HCT116 (cell line): ENCODE measurements around the gene FSTL4. TPM values are rescaled to one million over a fixed set of nuclear protein-coding genes. Genes with fewer than 3 reads are reported as not detected.

ENCODE experiments used
- ATAC-seq: fragments of 200-7000 bp; cut with Tn5 transposase; 2 replicates; pipeline ENCODE4 v1.9.1; 2020; ENCODE audit warnings: mild to moderate bottlenecking, moderate library complexity
- BruUV-seq: library from RNA; stranded (reverse); fragments of 400-500 nt; replicated peaks from 2 replicates; lab custom pipeline; 2021; lab: Mats Ljungman, UMichigan
- CTCF ChIA-PET: fragments of 300-600 bp; sonication (Branson Sonifier 250); formaldehyde crosslinking; loops from one replicate; lab custom pipeline; 2021; ENCODE audit warnings: antibody characterized with exemption; lab: Charles Lee
- POLR2A ChIA-PET: fragments of 300-600, 350-600 bp; sonication (Branson Sonifier 250); formaldehyde crosslinking; loops from one replicate; lab custom pipeline; 2021; ENCODE audit warnings: antibody characterized with exemption; lab: Charles Lee
- RAD21 ChIA-PET, 2 experiments: fragments of 300-600 bp; sonication (Branson Sonifier 250); formaldehyde crosslinking; loops; one replicate each; lab custom pipeline; 2023; ENCODE audit warnings: low total read pairs in 2 of 2; ENCODE audit not compliant: uncharacterized antibody in 2 of 2, unreplicated experiment in 2 of 2, low non-redundant PET in 1 of 2; lab: Charles Lee
- DNase-seq: peaks from one replicate; pipeline ENCODE4 v3.0.0-alpha.2; 2010; ENCODE audit warnings: low read depth, low spot score
- H2AFZ ChIP-seq: fragments of 200-600 bp; shearing (Covaris generic), sonication (generic); 2 replicates; pipeline ENCODE4 v1.6.1; 2017; ENCODE audit warnings: low read depth, mixed run types, mixed read lengths, antibody characterized with exemption, low read length; ENCODE audit not compliant: poor library complexity, severe bottlenecking
- H3K27ac ChIP-seq: 2 replicates; pipeline ENCODE4 v1.5.1; 2012; ENCODE audit warnings: low read depth, low read length
- H3K27me3 ChIP-seq: fragments of 200-600 bp; sonication (generic); 2 replicates; pipeline ENCODE4 v1.6.1; 2016; ENCODE audit warnings: mixed run types, low read length, mixed read lengths; ENCODE audit not compliant: insufficient read depth
- H3K36me3 ChIP-seq, 2 experiments: fragments of 200-500 bp in 1 of 2; fragments of 200-600 bp in 1 of 2; sonication (Bioruptor generic) in 1 of 2; sonication (generic) in 1 of 2; 2 replicates each; pipeline versions ENCODE4 v1.5.1 to v1.6.1; 2014 to 2016; ENCODE audit warnings: low read length in 2 of 2, inconsistent platforms in 1 of 2, mixed read lengths in 1 of 2, mixed run types in 1 of 2; ENCODE audit not compliant: insufficient read depth in 2 of 2, control insufficient read depth in 1 of 2
- H3K4me1 ChIP-seq, 2 experiments: fragments of 200-600 bp in 1 of 2; sonication (generic) in 1 of 2; 2 replicates each; pipeline versions ENCODE4 v1.5.1 to v1.6.1; 2012 to 2017; ENCODE audit warnings: low read length in 2 of 2, inconsistent platforms in 1 of 2, mild to moderate bottlenecking in 1 of 2, mixed read lengths in 1 of 2, mixed run types in 1 of 2, moderate library complexity in 1 of 2; ENCODE audit not compliant: insufficient read depth in 2 of 2, control insufficient read depth in 1 of 2
- H3K4me2 ChIP-seq: fragments of 200-600 bp; sonication (generic); 2 replicates; pipeline ENCODE4 v1.6.1; 2017; ENCODE audit warnings: mixed run types, low read length, mixed read lengths
- H3K4me3 ChIP-seq, 2 experiments: fragments of 200-600 bp in 1 of 2; sonication (generic) in 1 of 2; replicated peaks in 1 of 2; 2 replicates each; pipeline ENCODE4 v1.5.1; 2011 to 2016; ENCODE audit warnings: low read length in 2 of 2, control low read depth in 1 of 2, low read depth in 1 of 2, mild to moderate bottlenecking in 1 of 2, mixed read lengths in 1 of 2, mixed run types in 1 of 2
- H3K79me2 ChIP-seq: fragments of 200-600 bp; sonication (generic); 2 replicates; pipeline ENCODE4 v1.6.1; 2017; ENCODE audit warnings: mild to moderate bottlenecking, mixed run types, low read length, moderate library complexity, mixed read lengths; ENCODE audit not compliant: insufficient read depth
- H3K9ac ChIP-seq: fragments of 200-600 bp; sonication (generic); 2 replicates; pipeline ENCODE4 v1.6.1; 2016; ENCODE audit warnings: low read length, mixed read lengths
- H3K9me2 ChIP-seq: fragments of 200-600 bp; sonication (generic), shearing (Covaris generic); 2 replicates; pipeline ENCODE4 v1.6.1; 2017; ENCODE audit warnings: mixed run types, mild to moderate bottlenecking, moderate library complexity; ENCODE audit not compliant: insufficient read depth
- H3K9me3 ChIP-seq, 2 experiments: fragments of 200-500 bp in 1 of 2; fragments of 200-600 bp in 1 of 2; sonication (Bioruptor generic) in 1 of 2; sonication (generic) in 1 of 2; 2 replicates each; pipeline ENCODE4 v1.6.1; 2014 to 2017; ENCODE audit warnings: low read length in 2 of 2, mixed read lengths in 2 of 2, inconsistent platforms in 1 of 2, low read depth in 1 of 2, mild to moderate bottlenecking in 1 of 2, mixed run types in 1 of 2, moderate library complexity in 1 of 2; ENCODE audit not compliant: control insufficient read depth in 1 of 2, insufficient read depth in 1 of 2
- H4K20me1 ChIP-seq: fragments of 200-600 bp; sonication (generic), shearing (Covaris generic); 2 replicates; pipeline ENCODE4 v1.6.1; 2017; ENCODE audit warnings: mixed run types, mild to moderate bottlenecking, moderate library complexity; ENCODE audit not compliant: insufficient read depth
- ATF3 ChIP-seq: IDR thresholded peaks from 2 replicates; pipeline ENCODE4 v1.6.1; 2012
- CEBPB ChIP-seq: IDR thresholded peaks from 2 replicates; pipeline ENCODE4 v1.6.1; 2012; ENCODE audit warnings: low read depth
- CTCF ChIP-seq, 3 experiments: fragments of 200-600 bp in 1 of 3; sonication (generic) in 1 of 3; IDR thresholded peaks in 2 of 3; conservative IDR thresholded peaks in 1 of 3; 2 replicates each; pipeline ENCODE4 v1.5.1; 2012 to 2017; ENCODE audit warnings: low read depth in 2 of 3, low read length in 2 of 3, antibody characterized with exemption in 1 of 3, borderline replicate concordance in 1 of 3, control low read depth in 1 of 3, mild to moderate bottlenecking in 1 of 3, mixed read lengths in 1 of 3, mixed run types in 1 of 3, moderate library complexity in 1 of 3; ENCODE audit not compliant: insufficient read depth in 1 of 3
- EGR1 ChIP-seq: IDR thresholded peaks from 2 replicates; pipeline ENCODE4 v1.6.1; 2012; ENCODE audit warnings: low read depth
- FOSL1 ChIP-seq: IDR thresholded peaks from 2 replicates; pipeline ENCODE4 v1.6.1; 2012; ENCODE audit warnings: low read depth
- JUND ChIP-seq: IDR thresholded peaks from 2 replicates; pipeline ENCODE4 v1.6.1; 2012
- MAX ChIP-seq: IDR thresholded peaks from 2 replicates; pipeline ENCODE4 v1.6.1; 2012
- REST ChIP-seq: IDR thresholded peaks from 2 replicates; pipeline ENCODE4 v1.6.1; 2012; ENCODE audit warnings: low read depth
- SRF ChIP-seq: IDR thresholded peaks from 2 replicates; pipeline ENCODE4 v1.6.1; 2012; ENCODE audit warnings: low read depth
- TCF7L2 ChIP-seq: IDR thresholded peaks from 2 replicates; pipeline ENCODE4 v1.7.0; 2011; ENCODE audit warnings: borderline replicate concordance, inconsistent platforms; ENCODE audit not compliant: insufficient read depth, insufficient read length; ENCODE audit errors: extremely low read depth
- YY1 ChIP-seq: IDR thresholded peaks from 2 replicates; pipeline ENCODE4 v1.6.1; 2011; ENCODE audit warnings: low read length, low read depth, moderate library complexity, mild to moderate bottlenecking; ENCODE audit not compliant: insufficient replicate concordance; ENCODE audit errors: extremely low read depth
- intact Hi-C: fragments of 100-400 bp; cut with micrococcal nuclease; formaldehyde crosslinking; loops from 2 replicates; pipeline ENCODE4 v1.10.0; 2022
- total RNA-seq: library from RNA; stranded (reverse); gene quantifications from one replicate; pipeline ENCODE4 v1.2.1, GENCODE V29; 2021; ENCODE audit not compliant: unreplicated experiment

Gene FSTL4
- total RNA-seq, 1 experiment from 2014 or later: 0.37 TPM

GRCh38 chr5:133296624-133297023 is 315.7 kb downstream of the FSTL4 start:
- no peak for ATAC-seq
- H3K4me3 ChIP-seq: no peak overlapping the region
- DNase-seq: no peak
- BruUV-seq: no TSS peak
- H3K4me2 ChIP-seq: no peak overlapping the region
- H3K27ac ChIP-seq: no peak overlapping the region
- H3K36me3 ChIP-seq: no peaks in the 10 kb centered on the region
- no peak for TF ChIP-seq REST
- TF ChIP-seq YY1: no peak
- TF ChIP-seq ATF3: no peak
- no peak for TF ChIP-seq FOSL1
- TF ChIP-seq JUND: no peak
- TF ChIP-seq CTCF (IDR thresholded peaks at IDR 0.05 in 2 of 3, conservative IDR thresholded peaks at IDR 0.05 in 1 of 3; ENCODE audit: borderline replicate concordance in 1 of 3, insufficient read depth in 1 of 3, low read depth in 2 of 3, low read length in 2 of 3): no peak
- no peak for TF ChIP-seq SRF
- TF ChIP-seq TCF7L2: no peak
- no peak for TF ChIP-seq MAX
- no peak for TF ChIP-seq CEBPB
- no peak for TF ChIP-seq EGR1
- H3K79me2 ChIP-seq: no peaks in the 10 kb centered on the region
- ChIA-PET RAD21 (no interaction called here), CTCF (no interaction called here), POLR2A (no interaction called here)
- no peaks in the 10 kb centered on the region for H4K20me1 ChIP-seq
- peaks cover 10 to 22% of the 10 kb centered on the region in 2 experiments for H3K4me1 ChIP-seq
- no peaks in the 10 kb centered on the region for H3K9me2 ChIP-seq
- H3K9ac ChIP-seq: no peak overlapping the region
- no peak overlapping the region for H2AFZ ChIP-seq
- H3K9me3 ChIP-seq: no peaks in the 10 kb centered on the region
- no peaks in the 10 kb centered on the region; the same call in 1 of the 2 replicates for H3K27me3 ChIP-seq
- intact Hi-C loops: no loop called here
